HepG2 (cell line): ENCODE data around the gene SCAANT1. TPM values are rescaled to one million over a fixed set of nuclear protein-coding genes. Genes with fewer than 3 reads are reported as not detected.
A peak's percentile ranks its signal among the peaks of the same experiment; 100 is the strongest.

Experiments
- ATAC-seq: fragments of 200-7000 bp; cut with Tn5 transposase; 3 replicates; pipeline ENCODE4 v1.9.1; 2020; ENCODE audit warnings: mild to moderate bottlenecking, moderate library complexity
- BruUV-seq: library from RNA; stranded (reverse); fragments of 400-500 nt; replicated peaks from 2 replicates; lab custom pipeline; 2021; lab: Mats Ljungman, UMichigan
- CTCF ChIA-PET: fragments of 300-600 bp; formaldehyde crosslinking; extraction: SDS; loops from one replicate; lab custom pipeline; 2021; ENCODE audit warnings: low total read pairs, inconsistent platforms, low intra/inter-chr PET ratio; lab: Yijun Ruan, JAX
- POLR2A ChIA-PET: fragments of 350-600 bp; sonication (Branson Sonifier 250); formaldehyde crosslinking; loops from one replicate; lab custom pipeline; 2020; ENCODE audit warnings: antibody characterized with exemption, inconsistent platforms; lab: Yijun Ruan, JAX
- DNase-seq: peaks from one replicate; pipeline ENCODE4 v3.0.0-alpha.2; 2015; ENCODE audit warnings: low spot score
- FAIRE-seq: peaks from 3 replicates; lab custom pipeline; 2011; peaks lifted over from hg19 to GRCh38; lab: Jason Lieb, UNC
- H2AFZ ChIP-seq: one replicate; pipeline ENCODE4 v1.6.1; 2011; ENCODE audit warnings: low read length, inconsistent platforms
- H3K27ac ChIP-seq: fragments of 300-600 bp; 3 replicates; pipeline ENCODE4 v1.8.0; 2011; ENCODE audit warnings: mixed run types, mild to moderate bottlenecking, mixed read lengths, low read length, inconsistent platforms; ENCODE audit not compliant: insufficient read depth; ENCODE audit errors: extremely low read length
- H3K27me3 ChIP-seq, 2 experiments: fragments of 200-600 bp in 1 of 2; 2 replicates in 1 of 2; 3 replicates in 1 of 2; pipeline versions ENCODE4 v1.6.0 to v1.8.0; 2011; ENCODE audit warnings: low read length in 2 of 2, mild to moderate bottlenecking in 2 of 2, moderate library complexity in 2 of 2, inconsistent platforms in 1 of 2; ENCODE audit not compliant: insufficient read depth in 2 of 2, control insufficient read depth in 1 of 2
- H3K36me3 ChIP-seq, 2 experiments: fragments of 200-600 bp in 1 of 2; replicated peaks in 1 of 2; 2 replicates in 1 of 2; 3 replicates in 1 of 2; pipeline versions ENCODE4 v1.5.1 to v1.8.0; 2011; ENCODE audit warnings: low read length in 2 of 2, inconsistent platforms in 1 of 2; ENCODE audit not compliant: insufficient read depth in 2 of 2, control insufficient read depth in 1 of 2
- H3K4me1 ChIP-seq: 2 replicates; pipeline ENCODE4 v1.5.1; 2012; ENCODE audit warnings: low read length, inconsistent platforms; ENCODE audit not compliant: insufficient read depth
- H3K4me2 ChIP-seq: 2 replicates; pipeline ENCODE4 v1.6.0; 2011; ENCODE audit warnings: low read depth, low read length, inconsistent platforms
- H3K4me3 ChIP-seq, 3 experiments: fragments of 200-600 bp in 1 of 3; sonication (generic), shearing (Covaris generic) in 1 of 3; replicated peaks in 1 of 3; 2 replicates each; pipeline ENCODE4 v1.5.1; 2011 to 2016; ENCODE audit warnings: low read length in 3 of 3, inconsistent platforms in 2 of 3, low read depth in 2 of 3, mild to moderate bottlenecking in 2 of 3, control low read depth in 1 of 3, mixed read lengths in 1 of 3; ENCODE audit not compliant: insufficient read depth in 1 of 3
- H3K79me2 ChIP-seq: one replicate; pipeline ENCODE4 v1.6.1; 2011; ENCODE audit warnings: low read length, inconsistent platforms; ENCODE audit not compliant: insufficient read depth
- H3K9ac ChIP-seq: 2 replicates; pipeline ENCODE4 v1.6.0; 2011; ENCODE audit warnings: mild to moderate bottlenecking, low read depth, low read length, inconsistent platforms; ENCODE audit not compliant: insufficient read depth
- H3K9me3 ChIP-seq: 2 replicates; pipeline ENCODE4 v1.5.1; 2012; ENCODE audit warnings: mild to moderate bottlenecking, low read length
- H4K20me1 ChIP-seq: 2 replicates; pipeline ENCODE4 v1.6.0; 2011; ENCODE audit warnings: inconsistent platforms, mild to moderate bottlenecking, low read length, moderate library complexity; ENCODE audit not compliant: insufficient read depth
- NR2C2 ChIP-seq: sonication (generic); formaldehyde crosslinking; IDR thresholded peaks from 2 replicates; pipeline ENCODE4 v1.4.0; 2020; ENCODE audit warnings: missing genetic modification reagents, mild to moderate bottlenecking, moderate library complexity, borderline replicate concordance
- ZNF121 ChIP-seq: sonication (generic); formaldehyde crosslinking; IDR thresholded peaks from 2 replicates; pipeline ENCODE4 v1.5.0; 2020; ENCODE audit warnings: mild to moderate bottlenecking, missing genetic modification reagents
- WGBS: methylation state at CpG from one replicate; pipeline ENCODE4 v1.1.6; 2017; ENCODE audit warnings: low lambda C conversion rate; 5-methylcytosine and 5-hydroxymethylcytosine counted together
- in situ Hi-C: cut with HindIII; loops from 2 replicates; pipeline ENCODE4 v1.10.0; 2017; ENCODE audit warnings: low pct_unique_long_range_greater_than_20kb; ENCODE audit not compliant: extremely low pct_ligation_motif_present
- intact Hi-C: fragments of 100-400 bp; cut with micrococcal nuclease; formaldehyde crosslinking; loops from one replicate; pipeline ENCODE4 v1.10.0; 2022; ENCODE audit not compliant: unreplicated experiment
- polyA plus RNA-seq, 8 experiments: library from polyadenylated mRNA; depleted of rRNA in 3 of 8; stranded (reverse) in 7 of 8; unstranded in 1 of 8; fragments of >200 nt; fragmentation: Illumina TruSeq in 4 of 8; extraction: Trizol in 4 of 8; gene quantifications; 2 replicates each; pipeline versions ENCODE4 v1.2.1 to v1.2.3, GENCODE V29; 2011 to 2016; ENCODE audit warnings: low read depth in 4 of 8, missing spikeins in 1 of 8, mixed read lengths in 1 of 8; ENCODE audit not compliant: insufficient read depth in 1 of 8
- total RNA-seq, 5 experiments: library from RNA; depleted of rRNA; stranded (reverse); fragments of >200 nt; fragmentation: Illumina TruSeq; extraction: Trizol; gene quantifications; 2 replicates each; pipeline ENCODE4 v1.2.3, GENCODE V29; 2016; ENCODE audit warnings: low read depth in 1 of 5
- TF ChIP-seq, protein P1 (sequence below): sonication (generic); formaldehyde crosslinking; IDR thresholded peaks from 2 replicates; pipeline ENCODE4 v1.5.0; 2020; ENCODE audit warnings: missing genetic modification reagents
- TF ChIP-seq, protein P2 (sequence below): sonication (generic); formaldehyde crosslinking; IDR thresholded peaks from 2 replicates; pipeline ENCODE4 v1.5.0; 2020; ENCODE audit warnings: mild to moderate bottlenecking, missing genetic modification reagents

SCAANT1 gene
- total and polyA plus RNA-seq, 2 of the 13 experiments (the other 11 are each of a cell fraction or from before 2014, with no cell fraction given): not detected

DNA sequence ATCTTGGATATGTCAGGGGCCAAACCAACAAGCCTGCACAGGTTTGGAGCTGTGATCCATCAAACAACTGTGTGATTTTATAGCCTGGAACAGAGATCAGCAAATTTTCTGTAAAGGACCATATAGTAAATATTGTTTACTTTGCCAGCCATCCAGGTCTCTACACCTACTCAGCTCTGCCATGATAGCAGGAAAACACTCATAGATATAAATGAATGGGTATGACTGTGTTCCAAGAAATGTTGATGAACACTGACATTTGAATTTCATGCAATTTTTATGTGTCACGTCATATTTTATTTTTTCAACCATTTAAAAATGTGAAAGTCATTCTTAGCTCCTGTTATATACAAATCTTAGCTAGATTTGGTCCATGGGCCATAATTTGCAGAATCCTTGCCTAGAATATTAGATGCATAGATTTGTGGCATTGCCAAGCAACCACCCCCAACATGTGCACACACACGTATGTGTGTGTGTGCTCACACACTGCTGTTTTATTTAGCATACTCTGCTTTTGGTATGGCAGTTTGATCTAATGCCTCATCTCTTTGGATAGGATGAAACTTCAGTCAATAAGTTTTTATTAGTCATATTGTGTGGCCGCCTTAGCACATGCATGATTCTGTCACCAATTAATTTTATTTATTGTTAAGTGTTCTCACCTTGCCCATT is 42.1 kb downstream of the SCAANT1 start (continued):
- TF ChIP-seq, protein P1, sequence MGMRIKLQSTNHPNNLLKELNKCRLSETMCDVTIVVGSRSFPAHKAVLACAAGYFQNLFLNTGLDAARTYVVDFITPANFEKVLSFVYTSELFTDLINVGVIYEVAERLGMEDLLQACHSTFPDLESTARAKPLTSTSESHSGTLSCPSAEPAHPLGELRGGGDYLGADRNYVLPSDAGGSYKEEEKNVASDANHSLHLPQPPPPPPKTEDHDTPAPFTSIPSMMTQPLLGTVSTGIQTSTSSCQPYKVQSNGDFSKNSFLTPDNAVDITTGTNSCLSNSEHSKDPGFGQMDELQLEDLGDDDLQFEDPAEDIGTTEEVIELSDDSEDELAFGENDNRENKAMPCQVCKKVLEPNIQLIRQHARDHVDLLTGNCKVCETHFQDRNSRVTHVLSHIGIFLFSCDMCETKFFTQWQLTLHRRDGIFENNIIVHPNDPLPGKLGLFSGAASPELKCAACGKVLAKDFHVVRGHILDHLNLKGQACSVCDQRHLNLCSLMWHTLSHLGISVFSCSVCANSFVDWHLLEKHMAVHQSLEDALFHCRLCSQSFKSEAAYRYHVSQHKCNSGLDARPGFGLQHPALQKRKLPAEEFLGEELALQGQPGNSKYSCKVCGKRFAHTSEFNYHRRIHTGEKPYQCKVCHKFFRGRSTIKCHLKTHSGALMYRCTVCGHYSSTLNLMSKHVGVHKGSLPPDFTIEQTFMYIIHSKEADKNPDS (CRISPR knock-in tag): no peak

DNA sequence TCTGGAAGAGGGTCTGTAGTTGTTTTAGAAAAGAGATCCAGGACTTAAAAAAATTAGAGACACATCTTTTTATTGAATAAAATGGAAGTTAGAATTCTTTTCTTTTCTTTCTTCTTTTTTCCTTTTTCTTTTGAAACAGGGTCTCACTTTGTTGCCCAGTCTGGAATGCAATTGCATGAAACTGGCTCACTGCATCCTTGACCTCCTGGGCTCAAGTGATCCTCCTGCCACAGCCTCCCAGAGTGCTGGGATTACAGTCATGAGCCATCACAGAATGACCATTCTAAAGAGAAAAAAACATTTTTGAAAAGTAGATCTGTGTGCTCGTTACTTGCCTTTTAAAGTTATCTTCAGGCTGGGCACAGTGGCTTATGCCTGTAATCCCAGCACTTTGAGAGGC is 45.0 kb downstream of the SCAANT1 start:
- in situ Hi-C loops: loop anchor here (10.0 kb wide), 1 partner anchor 48 kb away; the partner anchor contains the start of gene SCAANT1
- no peak for DNase-seq

More for the DNA sequence above, 45.0 kb downstream of the SCAANT1 start:
- TF ChIP-seq NR2C2 (CRISPR knock-in tag) (no peak), ZNF121 (CRISPR knock-in tag) (peak; percentile 57; the same call in 1 of the 2 replicates)
- TF ChIP-seq, protein P2, sequence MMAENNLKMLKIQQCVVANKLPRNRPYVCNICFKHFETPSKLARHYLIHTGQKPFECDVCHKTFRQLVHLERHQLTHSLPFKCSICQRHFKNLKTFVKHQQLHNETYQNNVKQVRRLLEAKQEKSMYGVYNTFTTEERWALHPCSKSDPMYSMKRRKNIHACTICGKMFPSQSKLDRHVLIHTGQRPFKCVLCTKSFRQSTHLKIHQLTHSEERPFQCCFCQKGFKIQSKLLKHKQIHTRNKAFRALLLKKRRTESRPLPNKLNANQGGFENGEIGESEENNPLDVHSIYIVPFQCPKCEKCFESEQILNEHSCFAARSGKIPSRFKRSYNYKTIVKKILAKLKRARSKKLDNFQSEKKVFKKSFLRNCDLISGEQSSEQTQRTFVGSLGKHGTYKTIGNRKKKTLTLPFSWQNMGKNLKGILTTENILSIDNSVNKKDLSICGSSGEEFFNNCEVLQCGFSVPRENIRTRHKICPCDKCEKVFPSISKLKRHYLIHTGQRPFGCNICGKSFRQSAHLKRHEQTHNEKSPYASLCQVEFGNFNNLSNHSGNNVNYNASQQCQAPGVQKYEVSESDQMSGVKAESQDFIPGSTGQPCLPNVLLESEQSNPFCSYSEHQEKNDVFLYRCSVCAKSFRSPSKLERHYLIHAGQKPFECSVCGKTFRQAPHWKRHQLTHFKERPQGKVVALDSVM: peak; percentile 83
- H3K4me1 ChIP-seq: peaks cover 21% of the 10 kb centered on the region
- H3K9me3 ChIP-seq: no peaks in the 10 kb centered on the region
- ATAC-seq: no peak
- ChIA-PET CTCF (no interaction called here), POLR2A (no interaction called here)
- H4K20me1 ChIP-seq: no peaks in the 10 kb centered on the region
- H2AFZ ChIP-seq: no peak overlapping the region
- no peaks in the 10 kb centered on the region; a peak in 1 of 5 replicates for H3K27me3 ChIP-seq
- H3K79me2 ChIP-seq: peaks cover 41% of the 10 kb centered on the region
- no peak for FAIRE-seq
- intact Hi-C loops: no loop called here
- WGBS: 95% methylated on average over 1 of the region's 1 CpG
- H3K27ac ChIP-seq: no peak overlapping the region
- H3K4me2 ChIP-seq: no peak overlapping the region
- no TSS peak for BruUV-seq
- H3K36me3 ChIP-seq: no peaks in the 10 kb centered on the region; a peak in 1 of 5 replicates
- H3K9ac ChIP-seq: no peak overlapping the region
- H3K4me3 ChIP-seq: no peak overlapping the region
